GM11168 (cell line): ENCODE measurements around the gene FOXD4.
"Not testable (repeated sequence)": the region's sequence is repeated elsewhere in the genome, so short reads cannot be mapped to it uniquely, and the experiment has no call there.

ENCODE experiments used
- in situ Hi-C: fragments of 300-500 bp; cut with MboI; formaldehyde crosslinking; loops from one replicate; pipeline ENCODE4 v1.12.0; 2022; ENCODE audit warnings: low sequenced_read_pairs; ENCODE audit not compliant: unreplicated experiment

The FOXD4 gene

DNA sequence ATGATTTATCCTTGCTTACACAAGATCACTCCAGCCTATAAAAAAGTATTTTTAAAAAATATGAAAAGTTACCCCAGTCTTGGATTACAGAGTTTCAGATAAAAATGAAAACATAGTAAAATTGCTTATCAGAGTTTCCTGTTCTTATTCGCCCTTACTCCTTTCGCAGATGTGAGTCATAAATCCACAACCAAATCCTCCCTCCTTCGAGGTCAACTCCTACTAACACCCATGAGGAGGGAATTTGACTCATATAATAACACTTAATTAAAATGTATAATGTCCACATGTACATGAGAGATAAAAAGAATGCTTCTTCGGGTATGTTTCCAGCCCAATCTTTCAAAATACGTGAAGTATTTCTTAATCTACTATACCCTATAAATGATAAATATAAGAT is 23.9 kb downstream of the FOXD4 start:
- in situ Hi-C loops = not testable (repeated sequence)

DNA sequence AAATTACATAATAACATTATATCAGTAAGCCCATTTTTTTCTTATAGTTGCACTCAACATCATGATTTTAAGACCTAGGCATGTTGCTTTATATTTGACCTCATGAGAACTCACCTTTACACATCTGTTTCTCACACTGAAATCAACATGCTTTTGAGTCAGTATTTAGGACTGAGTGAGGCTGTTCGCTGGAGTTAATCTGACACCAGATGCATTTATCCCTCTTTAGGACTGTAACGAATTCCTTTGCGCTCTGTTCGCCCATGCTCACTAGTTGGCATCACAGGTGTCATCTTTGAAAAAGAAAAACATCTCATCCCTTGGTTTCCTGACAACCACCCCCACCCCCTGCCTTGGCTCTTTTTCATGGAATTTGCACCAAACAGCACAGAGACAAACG is 24.3 kb downstream of the FOXD4 start:
- in situ Hi-C loops = not testable (repeated sequence)

DNA sequence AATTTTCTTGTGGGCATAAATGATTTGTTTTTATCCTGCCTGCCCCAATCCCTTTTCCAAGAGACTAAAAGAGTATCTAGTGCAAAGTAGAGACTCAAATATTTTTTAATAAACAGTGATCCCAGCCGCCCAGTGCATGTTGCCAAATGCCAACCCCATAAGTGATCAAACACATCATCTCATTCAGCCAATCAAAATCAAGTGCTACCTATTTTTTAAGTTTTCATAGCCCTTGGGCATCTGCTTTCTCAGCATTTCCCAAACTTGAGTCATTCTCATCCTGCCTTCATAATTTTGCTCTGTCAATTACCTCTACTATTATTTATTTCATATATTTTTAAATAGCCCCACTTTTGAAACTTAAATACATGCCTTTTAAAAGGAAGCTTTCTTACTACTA is 27.4 kb downstream of the FOXD4 start:
- in situ Hi-C loops = not testable (repeated sequence)

DNA sequence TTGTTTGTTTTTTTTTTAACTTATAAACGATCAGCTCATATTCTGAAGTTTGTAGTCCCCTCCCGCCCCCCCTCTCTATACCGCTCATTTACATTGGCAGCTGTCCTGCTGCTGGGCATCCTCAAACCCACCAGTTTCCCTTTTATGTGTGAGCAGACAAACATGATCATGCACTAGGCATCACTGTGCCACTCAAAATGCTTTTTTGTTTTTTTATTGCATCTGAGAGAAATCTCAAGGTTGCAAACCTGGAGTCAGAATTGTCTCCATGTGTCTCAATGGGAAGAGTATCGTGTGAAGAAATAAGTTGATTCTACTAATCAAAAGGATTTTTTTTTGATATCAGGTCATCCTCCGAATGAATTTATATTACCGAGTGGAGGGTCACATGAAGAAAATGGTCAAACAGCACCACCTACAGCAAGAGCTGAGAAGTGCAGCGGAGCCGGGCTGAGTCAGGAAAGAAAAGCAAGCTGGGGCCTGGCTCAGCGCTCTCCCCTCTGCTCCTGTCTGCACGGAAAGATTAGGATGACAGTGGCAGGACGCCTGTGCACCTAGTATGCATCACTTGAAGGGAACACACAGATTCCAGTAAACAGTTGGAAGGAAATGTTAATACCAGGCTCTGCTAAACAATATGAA is 29.7 kb downstream of the FOXD4 start:
- in situ Hi-C loops = not testable (repeated sequence)

DNA sequence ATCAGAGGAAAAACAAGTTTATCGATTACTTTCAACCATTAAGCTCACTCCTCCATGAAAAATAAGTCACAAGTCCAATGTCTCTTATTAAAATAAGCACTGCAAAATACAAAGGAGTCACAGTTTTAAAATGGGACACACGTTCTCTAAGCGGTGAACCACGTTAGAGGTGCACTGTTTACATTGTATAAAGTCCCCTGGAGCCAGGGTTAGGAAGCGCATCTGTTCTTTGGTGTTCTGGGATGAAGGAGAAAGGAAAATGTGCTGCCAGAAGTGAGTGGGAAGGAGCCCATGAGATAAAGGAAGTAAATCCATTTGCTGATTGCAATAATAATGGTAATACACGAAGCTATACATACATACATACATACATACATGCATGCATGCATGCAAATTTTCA is 30.4 kb downstream of the FOXD4 start:
- in situ Hi-C loops = not testable (repeated sequence)

DNA sequence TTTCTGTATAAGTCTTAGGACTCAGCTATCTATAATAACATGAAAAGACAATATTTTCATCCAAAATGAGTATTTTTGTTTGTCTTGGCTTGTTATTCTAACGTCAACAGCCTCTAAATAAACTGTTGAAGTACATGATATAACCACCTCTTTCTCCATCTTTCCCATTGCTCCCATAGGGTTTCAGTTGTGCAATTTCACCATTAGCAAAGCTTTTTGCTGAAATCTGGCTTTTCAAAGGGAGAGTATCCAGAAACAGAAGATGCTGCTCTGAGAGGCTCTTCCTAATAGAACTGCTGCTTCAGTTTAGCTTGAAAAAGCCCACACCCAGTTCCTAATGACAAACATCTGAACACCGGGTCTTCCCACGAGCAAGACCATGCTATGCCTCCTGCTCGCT is 31.1 kb downstream of the FOXD4 start:
- in situ Hi-C loops = not testable (repeated sequence)

DNA sequence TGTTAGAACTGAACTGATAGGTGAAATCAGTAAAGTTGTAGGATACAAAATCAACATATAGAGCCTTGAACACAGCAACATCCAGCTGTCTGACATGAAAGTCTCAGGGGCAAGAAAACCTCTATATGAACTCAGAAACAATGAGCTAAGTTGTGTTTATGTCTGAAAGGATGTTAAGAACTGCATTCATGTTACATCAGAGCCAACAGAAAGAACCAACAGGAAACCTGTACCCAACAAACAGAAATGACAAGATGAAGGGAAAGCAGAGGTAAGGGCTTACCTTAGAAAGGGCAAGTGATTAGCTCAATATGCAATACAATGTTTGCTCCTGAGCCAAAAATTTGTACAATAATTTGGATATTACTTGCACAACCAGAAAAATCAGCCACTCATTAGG is 31.5 kb downstream of the FOXD4 start:
- in situ Hi-C loops = not testable (repeated sequence)

DNA sequence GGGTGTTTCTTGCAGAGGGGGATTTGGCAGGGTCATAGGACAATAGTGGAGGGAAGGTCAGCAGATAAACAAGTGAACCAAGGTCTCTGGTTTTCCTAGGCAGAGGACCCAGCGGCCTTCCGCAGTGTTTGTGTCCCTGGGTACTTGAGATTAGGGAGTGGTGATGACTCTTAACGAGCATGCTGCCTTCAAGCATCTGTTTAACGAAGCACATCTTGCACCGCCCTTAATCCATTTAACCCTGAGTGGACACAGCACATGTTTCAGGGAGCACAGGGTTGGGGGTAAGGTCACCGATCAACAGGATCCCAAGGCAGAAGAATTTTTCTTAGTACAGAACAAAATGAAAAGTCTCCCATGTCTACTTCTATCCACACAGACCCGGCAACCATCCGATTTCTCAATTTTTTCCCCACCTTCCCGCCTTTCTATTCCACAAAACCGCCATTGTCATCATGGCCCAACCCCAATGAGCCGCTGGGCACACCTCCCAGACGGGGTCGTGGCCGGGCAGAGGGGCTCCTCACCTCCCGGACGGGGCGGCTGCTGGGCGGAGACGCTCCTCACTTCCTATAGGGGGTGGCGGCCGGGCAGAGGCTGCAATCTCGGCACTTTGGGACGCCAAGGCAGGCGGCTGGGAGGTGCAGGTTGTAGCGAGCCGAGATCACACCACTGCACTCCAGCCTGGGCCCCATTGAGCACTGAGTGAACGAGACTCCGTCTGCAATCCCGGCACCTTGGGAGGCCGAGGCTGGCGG is 35.1 kb downstream of the FOXD4 start:
- in situ Hi-C loops = not testable (repeated sequence)

DNA sequence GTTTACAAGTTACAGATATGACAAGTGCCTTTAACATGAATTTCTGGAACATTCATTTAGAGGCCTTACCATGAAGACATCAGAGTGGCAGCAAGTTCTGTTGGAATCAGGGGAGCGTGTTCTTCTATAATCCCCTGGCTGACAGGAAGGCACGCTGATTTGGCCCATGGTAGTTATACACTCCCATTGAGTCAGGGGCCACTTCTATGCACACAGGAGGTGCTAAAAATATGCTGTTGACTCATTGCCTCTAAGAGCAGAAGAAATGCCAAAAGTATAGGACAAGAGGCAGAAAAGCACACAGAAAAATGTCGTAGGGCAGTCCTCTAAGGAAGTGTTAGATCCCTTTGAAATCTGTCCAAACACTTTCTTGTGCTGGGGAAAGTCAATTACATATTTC is 39.9 kb downstream of the FOXD4 start:
- in situ Hi-C loops = not testable (repeated sequence)

DNA sequence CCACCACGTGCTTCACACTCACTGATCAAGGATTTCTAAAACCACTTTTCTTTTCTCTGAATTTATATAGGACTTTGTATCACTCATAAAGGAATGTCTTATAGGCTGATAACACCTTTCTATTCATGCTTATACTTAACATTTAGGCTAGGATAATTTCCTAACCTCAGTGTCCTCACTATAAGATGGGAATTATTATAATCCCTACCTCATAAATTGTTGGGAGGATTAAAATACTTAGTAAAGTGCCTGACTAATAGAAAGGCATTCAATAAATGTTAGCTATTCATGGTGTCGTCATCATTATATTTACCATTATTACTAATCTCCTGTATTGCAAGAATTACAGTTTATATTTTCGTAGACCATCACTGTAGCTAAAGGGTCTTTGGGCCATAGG is 41.8 kb downstream of the FOXD4 start:
- in situ Hi-C loops = not testable (repeated sequence)

DNA sequence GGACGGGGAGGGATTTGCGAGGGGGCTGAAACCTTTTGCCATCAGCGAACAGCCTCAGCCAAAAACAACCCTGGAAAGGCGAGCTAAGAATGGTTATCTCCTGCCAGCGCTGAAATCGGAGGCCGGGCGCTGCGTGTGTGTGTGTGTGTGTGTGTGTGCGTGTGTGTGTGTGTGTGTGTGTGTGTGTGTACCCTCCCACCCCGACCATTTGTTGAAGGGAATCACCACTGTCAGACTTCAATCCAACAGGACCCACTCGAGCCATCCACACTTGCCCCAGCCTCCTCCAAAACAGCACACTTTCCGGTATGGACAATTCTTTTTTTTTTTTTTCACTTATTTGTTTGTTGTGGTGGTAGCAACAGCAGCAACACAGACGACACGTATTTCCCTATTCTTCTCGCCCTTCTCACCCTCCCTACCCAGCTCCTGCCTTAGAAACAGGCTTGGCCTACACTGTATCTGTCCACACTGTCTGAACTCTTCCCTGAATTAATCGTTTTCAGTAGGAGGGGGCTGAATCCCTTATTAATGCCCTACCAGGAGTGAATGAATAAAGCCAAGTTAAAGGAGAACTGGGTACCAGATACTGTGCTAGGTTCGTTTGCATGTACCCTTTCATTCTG is 44.2 kb downstream of the FOXD4 start:
- in situ Hi-C loops = not testable (repeated sequence)

DNA sequence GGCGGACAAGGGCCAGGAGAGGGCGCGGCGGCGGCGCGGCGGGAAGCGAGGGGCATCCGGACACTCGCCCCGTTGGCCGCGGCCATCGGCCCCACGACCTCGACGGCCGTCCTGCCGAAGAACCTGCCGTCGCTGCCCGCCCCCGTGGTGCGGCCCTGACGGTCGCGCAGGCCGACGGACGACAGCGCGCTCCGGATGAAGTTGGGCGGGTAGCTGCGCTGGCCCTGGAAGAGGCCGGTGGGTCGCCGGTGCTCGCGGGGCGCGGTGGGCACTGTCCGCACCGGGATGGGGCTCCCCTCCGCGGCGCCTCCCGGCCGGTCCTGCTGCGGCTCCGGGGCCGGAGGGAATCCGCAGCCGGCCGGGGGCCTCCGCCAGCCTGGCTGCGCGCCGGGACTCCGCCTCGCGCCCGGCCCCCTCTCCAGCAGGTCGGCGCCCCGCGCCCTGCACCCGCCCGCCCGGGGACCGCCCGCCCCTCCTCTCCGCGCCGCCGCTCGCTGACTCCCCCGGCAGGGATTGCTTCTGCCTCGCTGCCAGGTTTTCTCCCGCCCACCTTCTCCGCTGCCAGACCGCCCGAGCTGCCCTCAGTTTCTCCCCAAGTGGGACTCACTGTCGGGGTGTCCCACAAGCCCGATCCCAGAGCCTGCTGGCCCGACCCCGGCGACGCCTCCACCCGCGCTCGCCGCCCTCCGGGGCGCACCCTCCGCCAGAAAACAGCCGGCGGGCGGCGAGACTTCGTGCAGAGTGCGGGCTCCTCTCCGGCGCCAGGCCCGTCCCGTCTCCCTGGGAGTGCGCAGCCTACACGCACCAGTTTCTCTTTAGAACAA is 44.9 kb downstream of the FOXD4 start:
- in situ Hi-C loops = not testable (repeated sequence)
